HEK293 (cell line): ENCODE measurements around the gene KCNAB1.

Source experiments
- CTCF ChIA-PET: fragments of 350-600 bp; formaldehyde crosslinking; extraction: SDS; loops from one replicate; lab custom pipeline; 2021; ENCODE audit warnings: antibody characterized with exemption; lab: Yijun Ruan, JAX
- POLR2A ChIA-PET: fragments of 300-600 bp; formaldehyde crosslinking; extraction: SDS; loops from one replicate; lab custom pipeline; 2020; ENCODE audit warnings: antibody characterized with exemption, inconsistent platforms; lab: Yijun Ruan, JAX
- H3K27ac ChIP-seq: fragments of 200-500 bp; sonication (Bioruptor generic); 2 replicates; pipeline ENCODE4 v1.5.1; 2014; ENCODE audit warnings: low read depth, low read length, control low read depth, inconsistent platforms; ENCODE audit errors: extremely low read depth
- H3K36me3 ChIP-seq, 2 experiments: fragments of 200-500 bp in 1 of 2; sonication (Bioruptor generic) in 1 of 2; 1 replicate in 1 of 2; 2 replicates in 1 of 2; pipeline ENCODE4 v1.5.1; 2014 to 2017; ENCODE audit warnings: inconsistent platforms in 2 of 2, low read length in 2 of 2; ENCODE audit not compliant: control insufficient read depth in 2 of 2, insufficient read depth in 1 of 2
- H3K4me1 ChIP-seq: fragments of 200-500 bp; sonication (Bioruptor generic); 2 replicates; pipeline ENCODE4 v1.5.1; 2014; ENCODE audit warnings: mild to moderate bottlenecking, low read length, inconsistent platforms; ENCODE audit not compliant: control insufficient read depth, insufficient read depth
- H3K4me3 ChIP-seq: 2 replicates; pipeline ENCODE4 v1.5.1; 2011; ENCODE audit warnings: low read depth, mild to moderate bottlenecking, control low read depth, low read length, moderate library complexity
- H3K9me3 ChIP-seq: fragments of 200-500 bp; sonication (Bioruptor generic); 2 replicates; pipeline ENCODE4 v1.5.1; 2014; ENCODE audit warnings: low read depth, low read length, inconsistent platforms; ENCODE audit not compliant: control insufficient read depth, insufficient read depth
- GLIS2 ChIP-seq: fragments of 450-650 bp; formaldehyde crosslinking; IDR thresholded peaks from 2 replicates; pipeline ENCODE4 v1.5.1; 2016; ENCODE audit warnings: missing biosample characterization, missing genetic modification characterization
- TRIM28 ChIP-seq: IDR thresholded peaks from 2 replicates; pipeline ENCODE4 v1.6.1; 2011; ENCODE audit warnings: low read length, control low read depth, borderline replicate concordance
- TSHZ1 ChIP-seq: fragments of 450-650 bp; formaldehyde crosslinking; IDR thresholded peaks from 2 replicates; pipeline ENCODE4 v1.5.1; 2016; ENCODE audit warnings: missing biosample characterization, missing genetic modification characterization, borderline replicate concordance
- ZBTB6 ChIP-seq: fragments of 450-650 bp; formaldehyde crosslinking; IDR thresholded peaks from 2 replicates; pipeline ENCODE4 v1.5.1; 2017; ENCODE audit warnings: missing biosample characterization, missing genetic modification characterization
- ZEB2 ChIP-seq: fragments of 450-650 bp; formaldehyde crosslinking; IDR thresholded peaks from 2 replicates; pipeline ENCODE4 v1.5.1; 2016; ENCODE audit warnings: missing biosample characterization, missing genetic modification characterization
- ZNF114 ChIP-seq: fragments of 450-650 bp; formaldehyde crosslinking; IDR thresholded peaks from 2 replicates; pipeline ENCODE4 v1.5.0; 2017; ENCODE audit warnings: missing biosample characterization, missing genetic modification characterization
- ZNF133 ChIP-seq: fragments of 450-650 bp; formaldehyde crosslinking; IDR thresholded peaks from 2 replicates; pipeline ENCODE4 v1.5.1; 2016; ENCODE audit warnings: missing biosample characterization, missing genetic modification characterization
- ZNF24 ChIP-seq: fragments of 450-650 bp; formaldehyde crosslinking; IDR thresholded peaks from 2 replicates; pipeline ENCODE4 v1.5.1; 2016; ENCODE audit warnings: missing biosample characterization, missing genetic modification characterization
- ZNF266 ChIP-seq: fragments of 450-650 bp; formaldehyde crosslinking; IDR thresholded peaks from 2 replicates; pipeline ENCODE4 v1.5.1; 2016; ENCODE audit warnings: missing biosample characterization, missing genetic modification characterization, low read depth
- ZNF274 ChIP-seq, 2 experiments: fragments of 200-500 bp in 1 of 2; fragments of 450-650 bp in 1 of 2; sonication (Bioruptor generic) in 1 of 2; formaldehyde crosslinking in 1 of 2; IDR thresholded peaks; 2 replicates each; pipeline versions ENCODE4 v1.5.1 to v1.6.1; 2014 to 2016; ENCODE audit warnings: borderline replicate concordance in 1 of 2, inconsistent platforms in 1 of 2, low read length in 1 of 2, missing biosample characterization in 1 of 2, missing genetic modification characterization in 1 of 2
- ZNF350 ChIP-seq: fragments of 450-650 bp; formaldehyde crosslinking; IDR thresholded peaks from 2 replicates; pipeline ENCODE4 v1.5.0; 2017; ENCODE audit warnings: missing biosample characterization, mild to moderate bottlenecking, missing genetic modification characterization
- ZNF366 ChIP-seq: fragments of 450-650 bp; formaldehyde crosslinking; conservative IDR thresholded peaks from 2 replicates; pipeline ENCODE4 v1.5.1; 2016; ENCODE audit warnings: missing biosample characterization, missing genetic modification characterization
- ZNF473 ChIP-seq: fragments of 450-650 bp; formaldehyde crosslinking; IDR thresholded peaks from 2 replicates; pipeline ENCODE4 v1.5.1; 2017; ENCODE audit warnings: missing biosample characterization, missing genetic modification characterization
- ZNF510 ChIP-seq: fragments of 450-650 bp; formaldehyde crosslinking; IDR thresholded peaks from 2 replicates; pipeline ENCODE4 v1.5.1; 2018; ENCODE audit warnings: mild to moderate bottlenecking, missing genetic modification characterization, missing biosample characterization; ENCODE audit not compliant: insufficient replicate concordance
- ZNF560 ChIP-seq: fragments of 450-650 bp; formaldehyde crosslinking; IDR thresholded peaks from 2 replicates; pipeline ENCODE4 v1.5.1; 2017; ENCODE audit warnings: missing biosample characterization, missing genetic modification characterization, borderline replicate concordance
- ZNF585B ChIP-seq: fragments of 450-650 bp; formaldehyde crosslinking; IDR thresholded peaks from 2 replicates; pipeline ENCODE4 v1.5.1; 2016; ENCODE audit warnings: missing biosample characterization, missing genetic modification characterization
- ZNF704 ChIP-seq: fragments of 450-650 bp; formaldehyde crosslinking; IDR thresholded peaks from 2 replicates; pipeline ENCODE4 v1.5.1; 2016; ENCODE audit warnings: missing biosample characterization, missing genetic modification characterization
- ZNF792 ChIP-seq: fragments of 450-650 bp; formaldehyde crosslinking; IDR thresholded peaks from 2 replicates; pipeline ENCODE4 v1.5.1; 2016; ENCODE audit warnings: missing biosample characterization, missing genetic modification characterization

Gene KCNAB1

GRCh38 chr3:156180077-156180476 lies 59.7 kb downstream of the KCNAB1 start:
- CTCF ChIA-PET = interaction anchor here (0.7 kb wide), 1 partner anchor 42 kb away, joined by 3 read pairs; no protein-coding TSS in a partner anchor

GRCh38 chr3:156181509-156181908 lies 61.1 kb downstream of the KCNAB1 start:
- H3K4me1 ChIP-seq = no peaks in the 10 kb centered on the region
- POLR2A ChIA-PET = no interaction called here
- TF ChIP-seq ZNF133 (tag by site-specific recombination) (no peak), ZNF274 (IDR thresholded peaks at IDR 0.05; ENCODE audit: low read length) (no peak), ZNF274 (tag by site-specific recombination; IDR thresholded peaks at IDR 0.05; ENCODE audit: borderline replicate concordance) (no peak), ZNF585B (tag by site-specific recombination) (no peak), TSHZ1 (tag by site-specific recombination) (no peak), ZBTB6 (tag by site-specific recombination) (no peak)
- TF ChIP-seq, all 188 proteins: peak for 0
- Histone ChIP-seq H3K36me3 (no peaks in the 10 kb centered on the region), H3K27ac (no peak overlapping the region), H3K4me3 (no peak overlapping the region), H3K9me3 (no peaks in the 10 kb centered on the region)
- CTCF ChIA-PET = no interaction called here

More at GRCh38 chr3:156180077-156180476, 59.7 kb downstream of the KCNAB1 start:
- Histone ChIP-seq H3K27ac (no peak overlapping the region), H3K4me1 (no peaks in the 10 kb centered on the region), H3K4me3 (no peak overlapping the region), H3K9me3 (no peaks in the 10 kb centered on the region), H3K36me3 (no peaks in the 10 kb centered on the region)
- POLR2A ChIA-PET = interaction anchor here (0.5 kb wide), 1 partner anchor 373 kb away, joined by 3 read pairs; no protein-coding TSS in a partner anchor
- no peak for TF ChIP-seq ZNF266 (tag by site-specific recombination)
- TF ChIP-seq ZNF24 (tag by site-specific recombination) = no peak
- no peak for TF ChIP-seq ZBTB6 (tag by site-specific recombination)
- TF ChIP-seq ZEB2 (tag by site-specific recombination) = no peak
- TF ChIP-seq ZNF350 (tag by site-specific recombination) = no peak
- TF ChIP-seq ZNF114 (tag by site-specific recombination) = no peak
- TF ChIP-seq GLIS2 (tag by site-specific recombination) = no peak

- TF ChIP-seq ZNF366 (tag by site-specific recombination) (no peak), ZNF510 (tag by site-specific recombination) (no peak), ZNF704 (no peak), ZNF560 (no peak), TRIM28 (no peak), ZNF792 (tag by site-specific recombination) (no peak), GLIS2 (tag by site-specific recombination) (no peak), ZNF473 (no peak)
- Histone ChIP-seq H3K4me3 (no peak overlapping the region), H3K36me3 (no peaks in the 10 kb centered on the region), H3K27ac (no peak overlapping the region), H3K4me1 (no peaks in the 10 kb centered on the region), H3K9me3 (no peaks in the 10 kb centered on the region)
- ChIA-PET POLR2A (no interaction called here), CTCF (no interaction called here)
Observed at GRCh38 chr3:156183396-156183795, 63.0 kb downstream of the KCNAB1 start.
